ENCODE data around the gene U2SURP. TPM values are rescaled to one million over a fixed set of nuclear protein-coding genes. Genes with fewer than 3 reads are reported as not detected.

U2SURP gene
- total and polyA plus RNA-seq, 2 experiments from 2014 or later, result 41.5 to 71.4 TPM

DNA sequence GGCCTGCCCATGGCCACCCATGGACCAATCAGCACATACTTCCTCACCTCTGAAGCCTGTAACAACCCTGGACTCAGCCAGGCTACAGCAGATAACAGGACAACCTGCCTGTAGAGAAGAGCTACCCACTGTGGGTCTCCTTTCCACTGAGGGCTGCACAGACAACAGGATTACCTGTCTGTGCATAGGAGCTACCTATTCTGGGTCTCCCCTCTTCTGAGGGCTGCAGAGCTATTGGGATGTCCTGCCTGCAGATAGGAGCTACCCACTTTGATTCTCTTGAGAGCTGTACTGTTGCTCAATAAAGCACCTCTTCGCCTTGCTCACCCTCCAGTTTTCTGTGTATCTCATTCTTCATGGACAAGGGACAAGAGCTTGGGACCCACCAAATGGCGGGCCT is 94.4 kb downstream of the U2SURP start:
- Histone ChIP-seq H3K27ac (no peak overlapping the region), H4K20me1 (ENCODE audit: insufficient read depth, poor library complexity, severe bottlenecking) (no peaks in the 10 kb centered on the region), H3K4me3 (no peak overlapping the region), H3K9me2 (replicated peaks; ENCODE audit: insufficient read depth) (no peaks in the 10 kb centered on the region), H3K4me2 (no peak overlapping the region), H3K27me3 (no peaks in the 10 kb centered on the region), H3K36me3 (replicated peaks; ENCODE audit: insufficient read depth, low read depth) (no peaks in the 10 kb centered on the region), H3K4me1 (ENCODE audit: insufficient read depth) (peaks cover 11% of the 10 kb centered on the region), H3K79me2 (no peaks in the 10 kb centered on the region), H3K9me3 (ENCODE audit: low read depth) (no peaks in the 10 kb centered on the region), H2AFZ (no peak overlapping the region)
- TF ChIP-seq, protein P1, sequence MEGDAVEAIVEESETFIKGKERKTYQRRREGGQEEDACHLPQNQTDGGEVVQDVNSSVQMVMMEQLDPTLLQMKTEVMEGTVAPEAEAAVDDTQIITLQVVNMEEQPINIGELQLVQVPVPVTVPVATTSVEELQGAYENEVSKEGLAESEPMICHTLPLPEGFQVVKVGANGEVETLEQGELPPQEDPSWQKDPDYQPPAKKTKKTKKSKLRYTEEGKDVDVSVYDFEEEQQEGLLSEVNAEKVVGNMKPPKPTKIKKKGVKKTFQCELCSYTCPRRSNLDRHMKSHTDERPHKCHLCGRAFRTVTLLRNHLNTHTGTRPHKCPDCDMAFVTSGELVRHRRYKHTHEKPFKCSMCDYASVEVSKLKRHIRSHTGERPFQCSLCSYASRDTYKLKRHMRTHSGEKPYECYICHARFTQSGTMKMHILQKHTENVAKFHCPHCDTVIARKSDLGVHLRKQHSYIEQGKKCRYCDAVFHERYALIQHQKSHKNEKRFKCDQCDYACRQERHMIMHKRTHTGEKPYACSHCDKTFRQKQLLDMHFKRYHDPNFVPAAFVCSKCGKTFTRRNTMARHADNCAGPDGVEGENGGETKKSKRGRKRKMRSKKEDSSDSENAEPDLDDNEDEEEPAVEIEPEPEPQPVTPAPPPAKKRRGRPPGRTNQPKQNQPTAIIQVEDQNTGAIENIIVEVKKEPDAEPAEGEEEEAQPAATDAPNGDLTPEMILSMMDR (IDR thresholded peaks at IDR 0.05; ENCODE audit: poor library complexity), result no peak
- no peak for TF ChIP-seq EZH2phosphoT487 (IDR thresholded peaks at IDR 0.05; ENCODE audit: low read depth, severe bottlenecking, unreplicated experiment)
- TF ChIP-seq EZH2 (IDR thresholded peaks at IDR 0.05; ENCODE audit: borderline replicate concordance), result no peak
- 93% methylated on average over 2 of the region's 2 CpGs for WGBS (ENCODE audit: low lambda C conversion rate, missing lambda C conversion rate)
- no peak for DNase-seq (ENCODE audit: low spot score)

DNA sequence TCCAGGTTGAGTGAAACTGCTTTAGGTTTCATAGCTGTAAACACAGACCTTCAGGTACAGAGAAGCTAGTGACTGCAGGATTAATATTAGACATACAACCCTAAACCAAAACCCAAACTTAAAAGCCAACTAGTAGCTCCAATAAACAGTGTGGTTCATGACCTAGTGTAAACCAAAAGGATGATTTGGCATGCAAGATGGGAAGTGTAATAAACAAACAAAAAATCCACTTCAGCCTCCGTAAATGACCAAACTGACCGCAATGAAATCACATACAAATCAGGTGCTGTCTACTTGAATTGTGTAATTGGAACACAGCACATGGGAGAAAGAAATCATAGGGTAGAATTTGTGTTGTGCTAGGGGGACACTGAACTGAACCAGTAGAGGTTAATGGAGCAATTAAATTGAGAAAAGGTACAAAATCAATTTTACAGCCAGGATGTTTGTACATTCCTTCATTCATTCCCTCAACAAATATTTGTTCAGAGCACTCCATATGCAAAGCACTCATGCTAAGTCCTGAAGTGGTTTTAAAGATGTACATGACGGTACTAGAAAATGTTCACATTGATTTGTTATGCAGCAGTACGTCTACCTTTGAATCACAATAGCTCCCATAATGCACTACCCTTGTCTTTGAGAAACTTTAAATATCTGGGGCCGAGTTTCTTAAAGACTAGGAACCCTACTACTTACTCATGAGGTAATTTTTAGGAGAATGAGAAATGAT is 96.8 kb downstream of the U2SURP start:
- Histone ChIP-seq H2AFZ (no peak overlapping the region), H3K36me3 (replicated peaks; ENCODE audit: insufficient read depth, low read depth) (no peaks in the 10 kb centered on the region), H3K79me2 (no peaks in the 10 kb centered on the region), H3K9me3 (ENCODE audit: low read depth) (no peaks in the 10 kb centered on the region), H3K27ac (no peak overlapping the region), H3K4me2 (no peak overlapping the region), H3K9me2 (replicated peaks; ENCODE audit: insufficient read depth) (no peaks in the 10 kb centered on the region), H3K4me3 (no peak overlapping the region), H4K20me1 (ENCODE audit: insufficient read depth, poor library complexity, severe bottlenecking) (no peaks in the 10 kb centered on the region), H3K4me1 (ENCODE audit: insufficient read depth) (peaks cover 11% of the 10 kb centered on the region), H3K27me3 (no peaks in the 10 kb centered on the region)
- WGBS (ENCODE audit: low lambda C conversion rate, missing lambda C conversion rate), result 69% methylated on average over 5 of the region's 5 CpGs
- TF ChIP-seq, protein P1 (IDR thresholded peaks at IDR 0.05; ENCODE audit: poor library complexity), result no peak
- no peak for TF ChIP-seq EZH2 (IDR thresholded peaks at IDR 0.05; ENCODE audit: borderline replicate concordance)
- no peak for TF ChIP-seq EZH2phosphoT487 (IDR thresholded peaks at IDR 0.05; ENCODE audit: low read depth, severe bottlenecking, unreplicated experiment)
- DNase-seq (ENCODE audit: low spot score), result no peak

DNA sequence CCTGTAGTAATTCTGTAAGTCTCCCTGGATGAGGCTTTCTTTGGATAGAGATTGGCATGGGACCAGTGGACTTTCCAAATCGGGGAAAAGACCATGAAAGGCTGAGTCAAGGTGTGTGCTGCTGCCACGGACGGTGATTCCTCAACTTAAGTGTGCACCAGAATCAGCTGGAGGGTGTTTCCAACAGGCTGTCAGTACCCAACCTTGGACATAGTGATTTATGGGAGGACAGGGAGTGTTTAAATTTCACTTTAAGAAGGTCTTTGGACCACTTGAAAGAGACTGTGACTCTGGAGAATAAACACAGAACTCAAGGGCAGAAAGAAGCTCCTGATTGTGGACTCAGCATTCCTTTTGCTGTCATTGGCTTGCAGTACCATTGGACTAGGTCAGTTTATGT is 97.8 kb downstream of the U2SURP start:
- Histone ChIP-seq H4K20me1 (ENCODE audit: insufficient read depth, poor library complexity, severe bottlenecking) (no peaks in the 10 kb centered on the region), H2AFZ (no peak overlapping the region), H3K4me2 (no peak overlapping the region), H3K4me3 (no peak overlapping the region), H3K27me3 (no peaks in the 10 kb centered on the region), H3K36me3 (replicated peaks; ENCODE audit: insufficient read depth, low read depth) (no peaks in the 10 kb centered on the region), H3K27ac (peak overlapping the region; percentile 28), H3K9me3 (ENCODE audit: low read depth) (no peaks in the 10 kb centered on the region), H3K4me1 (ENCODE audit: insufficient read depth) (peaks cover 11% of the 10 kb centered on the region), H3K9me2 (replicated peaks; ENCODE audit: insufficient read depth) (no peaks in the 10 kb centered on the region), H3K79me2 (no peaks in the 10 kb centered on the region)
- TF ChIP-seq, protein P1 (IDR thresholded peaks at IDR 0.05; ENCODE audit: poor library complexity), result no peak
- TF ChIP-seq EZH2phosphoT487 (IDR thresholded peaks at IDR 0.05; ENCODE audit: low read depth, severe bottlenecking, unreplicated experiment) (no peak), EZH2 (IDR thresholded peaks at IDR 0.05; ENCODE audit: borderline replicate concordance) (no peak)
- no peak for DNase-seq (ENCODE audit: low spot score)
- 69% methylated on average over 3 of the region's 3 CpGs for WGBS (ENCODE audit: low lambda C conversion rate, missing lambda C conversion rate)

All from hepatocyte (in vitro differentiated cells).